Measurements from ENCODE around the gene SAE1.

The SAE1 gene

DNA sequence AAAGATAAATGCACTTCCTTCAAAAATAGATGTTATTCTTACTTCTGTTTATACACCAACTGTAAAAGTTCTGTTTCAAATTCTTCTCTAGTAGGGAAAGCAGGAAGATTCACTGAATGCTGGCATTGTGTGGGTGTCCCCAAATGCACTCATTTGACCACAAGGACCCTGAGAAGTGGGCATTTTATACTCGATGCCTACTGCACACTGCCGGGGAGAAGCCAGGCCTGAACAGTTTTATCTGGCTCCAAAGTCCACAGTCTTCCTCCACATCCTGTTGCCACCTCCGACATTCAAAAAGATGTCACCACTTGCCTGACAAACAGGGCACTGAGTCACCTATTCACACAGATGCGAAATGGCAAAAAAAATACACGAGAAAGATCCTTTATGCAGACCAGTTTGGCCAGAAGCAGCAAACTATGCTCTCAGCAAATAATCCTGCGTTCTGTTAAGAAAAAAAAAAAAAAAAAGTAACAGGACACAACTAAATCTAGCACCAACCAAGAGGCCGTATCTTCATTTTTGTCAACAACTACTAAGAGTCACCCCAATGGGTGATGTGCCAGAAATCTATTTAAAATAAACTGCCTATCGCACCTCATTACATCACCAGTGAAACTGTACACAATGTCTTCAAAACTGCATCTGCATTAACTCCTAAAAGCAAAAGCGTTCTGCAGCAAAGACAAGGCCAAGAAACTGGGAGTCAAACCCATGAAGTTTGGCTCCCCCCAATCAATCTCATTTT is 23.3 kb upstream of the SAE1 start:
- FAIRE-seq: no peak

DNA sequence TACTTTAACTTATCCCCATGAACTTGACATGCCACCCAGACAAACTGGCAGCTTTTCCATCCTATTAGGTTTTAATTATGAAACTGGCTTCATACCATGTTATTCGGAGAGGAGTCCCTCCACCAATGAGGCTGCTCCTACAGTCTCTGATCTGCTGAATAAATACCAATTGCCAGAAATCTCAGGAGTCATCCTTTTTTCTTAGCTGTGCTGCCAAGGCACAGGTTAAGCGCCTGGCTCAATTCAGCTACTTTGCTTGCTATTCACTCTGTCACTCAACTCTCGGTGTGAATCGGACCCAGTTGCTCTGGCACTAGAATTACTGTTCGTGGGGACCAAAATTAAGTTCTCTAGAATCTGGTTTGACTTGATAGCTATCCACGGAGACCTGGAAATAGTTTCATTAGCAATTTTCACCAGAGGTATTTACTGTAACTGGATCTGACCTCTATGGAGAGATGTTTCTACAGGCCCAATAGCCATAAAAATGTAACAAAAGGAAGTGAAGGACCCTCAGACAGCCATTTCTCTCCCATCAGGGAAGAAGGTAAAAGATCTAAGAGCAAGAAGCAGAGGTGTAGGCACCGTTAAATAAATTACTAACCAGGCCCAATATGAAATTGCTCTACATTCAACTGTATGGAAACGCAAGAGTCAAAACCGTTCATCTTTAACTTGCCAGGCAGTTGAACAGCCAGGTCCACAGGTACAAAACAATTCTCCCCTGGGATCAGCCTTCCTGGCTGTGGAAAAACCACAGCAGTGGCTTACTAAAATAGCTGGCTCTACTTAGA is 22.5 kb upstream of the SAE1 start:
- no peak for FAIRE-seq

DNA sequence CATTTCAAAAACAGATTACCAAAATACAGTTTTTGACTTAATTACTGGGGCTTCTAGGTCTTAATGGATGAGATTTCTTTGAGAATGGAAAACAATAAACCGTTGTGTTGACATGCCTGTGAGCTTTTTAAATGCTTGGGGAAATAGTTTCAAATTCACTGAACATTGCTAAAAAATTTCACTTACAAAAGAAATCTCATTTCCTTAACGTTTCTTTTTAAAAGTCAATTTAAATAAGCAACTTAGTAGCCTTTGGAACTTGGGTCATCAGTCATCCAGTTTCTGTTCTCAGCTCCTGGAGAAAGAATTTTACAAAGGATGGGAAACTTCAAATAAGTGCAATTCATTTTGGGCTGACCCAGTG is 21.5 kb upstream of the SAE1 start:
- FAIRE-seq: no peak

DNA sequence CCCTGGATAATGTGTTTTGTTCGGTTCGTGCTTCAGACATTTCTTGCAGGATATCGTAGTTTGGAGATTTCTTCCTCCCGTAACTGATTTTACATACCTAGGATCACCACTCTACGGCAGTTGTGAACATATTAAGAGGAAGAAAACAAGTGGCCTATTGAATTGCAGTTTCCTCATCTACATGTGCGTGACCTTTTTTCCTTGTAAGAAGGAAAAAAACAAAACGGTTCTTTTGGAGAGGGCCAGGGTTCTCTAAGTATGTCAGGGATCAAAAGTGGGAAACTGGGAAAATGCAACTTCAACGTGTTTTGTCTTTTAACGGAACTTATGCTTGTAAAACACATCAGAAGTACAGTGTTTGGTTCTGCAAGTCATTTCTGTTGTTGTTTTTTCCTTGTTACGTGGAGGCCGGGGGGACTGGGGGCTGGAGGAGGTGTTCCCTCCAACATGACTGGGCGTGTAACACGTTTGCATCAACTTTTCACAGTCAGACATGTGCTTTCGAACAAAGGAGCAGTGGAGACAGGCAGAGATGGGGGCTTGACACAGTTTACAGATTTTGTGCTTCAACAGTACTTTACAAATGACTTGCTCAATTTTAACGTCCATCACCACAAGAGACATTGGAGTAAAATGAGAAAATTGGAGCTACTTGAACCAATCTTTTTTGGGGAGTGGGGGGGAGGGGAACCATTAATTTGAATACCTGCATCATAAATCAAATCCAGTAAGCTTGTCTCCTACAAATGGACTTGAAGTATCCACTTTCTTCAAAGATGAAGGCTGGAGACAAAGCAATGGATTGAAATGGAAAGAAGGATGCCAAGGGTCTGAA is 20.9 kb upstream of the SAE1 start:
- FAIRE-seq: no peak

DNA sequence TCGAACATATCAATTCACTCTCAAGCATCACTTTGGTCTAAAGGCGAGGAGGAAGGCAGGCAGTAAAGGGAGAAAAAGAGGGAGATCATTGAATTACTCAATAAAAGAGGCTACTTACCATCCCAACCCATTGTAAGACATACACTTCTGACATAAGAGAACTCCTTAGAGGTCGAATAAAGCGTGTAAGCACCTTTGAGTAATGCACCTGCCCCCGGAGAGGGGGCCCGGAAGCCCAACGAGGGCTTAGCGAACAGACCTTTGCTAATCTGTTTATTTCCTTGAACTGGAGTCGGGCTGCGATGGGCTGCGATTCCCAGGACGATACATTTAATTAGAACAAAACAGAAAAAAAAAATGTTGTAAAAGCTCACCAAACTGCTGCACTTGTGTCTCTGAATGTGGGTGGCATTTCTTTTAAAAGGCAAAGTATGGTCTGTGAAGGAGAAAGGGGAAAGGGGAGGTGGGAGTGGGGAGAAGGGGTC is 20.1 kb upstream of the SAE1 start:
- FAIRE-seq: no peak

DNA sequence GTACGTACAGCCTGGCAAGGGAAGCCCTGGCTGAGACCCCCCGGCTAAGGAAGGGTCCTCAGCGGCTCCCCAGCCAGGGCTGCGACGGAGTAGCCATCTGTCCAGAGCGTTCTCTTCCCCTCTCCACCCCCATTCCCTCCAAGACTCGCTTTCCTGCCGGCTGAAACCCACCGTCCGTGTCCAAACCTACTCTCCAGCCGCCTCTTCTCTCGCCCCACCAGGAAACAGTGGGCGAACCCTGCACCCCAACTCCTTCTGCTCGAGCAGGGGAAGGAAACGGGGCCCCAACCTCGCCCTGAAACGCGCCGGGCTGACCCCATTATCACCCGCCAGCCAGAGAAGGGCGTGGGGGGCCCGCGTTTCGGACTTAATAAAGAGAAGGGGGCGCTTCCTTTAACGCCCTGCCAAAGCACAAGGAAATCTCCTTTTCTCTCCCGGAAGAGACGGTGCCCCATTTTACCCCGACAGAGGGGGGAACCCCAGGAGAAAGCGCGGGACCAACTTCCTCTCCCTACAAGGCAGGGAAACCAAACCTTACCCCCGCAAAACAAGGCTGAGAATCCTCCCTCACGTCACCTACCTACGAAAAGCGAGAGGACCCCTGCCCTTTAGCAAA is 19.5 kb upstream of the SAE1 start:
- no peak for FAIRE-seq

DNA sequence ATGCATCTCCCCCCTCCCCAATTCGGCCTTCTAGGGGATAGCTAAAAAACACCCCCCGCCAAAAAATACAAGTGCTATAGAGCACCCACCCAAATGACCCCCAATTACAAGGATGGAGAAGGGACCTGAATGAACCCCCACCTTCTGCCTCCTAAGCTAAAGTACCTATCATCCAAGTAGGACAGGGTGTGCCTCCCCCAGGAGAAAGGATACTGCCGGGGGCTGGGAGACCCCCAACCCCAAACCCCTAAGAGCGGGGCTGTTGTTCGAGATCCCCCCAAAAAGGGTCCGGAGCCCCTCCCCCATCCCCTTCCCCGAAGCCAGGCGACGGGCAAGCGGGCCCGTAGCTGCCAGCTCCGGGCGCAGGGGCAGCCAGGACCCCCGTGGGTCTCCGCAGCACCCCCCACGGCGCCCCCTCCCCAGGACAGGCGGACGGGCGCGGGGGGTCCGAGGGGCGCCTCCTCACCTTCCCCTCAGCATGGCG is 18.9 kb upstream of the SAE1 start:
- no peak for FAIRE-seq

DNA sequence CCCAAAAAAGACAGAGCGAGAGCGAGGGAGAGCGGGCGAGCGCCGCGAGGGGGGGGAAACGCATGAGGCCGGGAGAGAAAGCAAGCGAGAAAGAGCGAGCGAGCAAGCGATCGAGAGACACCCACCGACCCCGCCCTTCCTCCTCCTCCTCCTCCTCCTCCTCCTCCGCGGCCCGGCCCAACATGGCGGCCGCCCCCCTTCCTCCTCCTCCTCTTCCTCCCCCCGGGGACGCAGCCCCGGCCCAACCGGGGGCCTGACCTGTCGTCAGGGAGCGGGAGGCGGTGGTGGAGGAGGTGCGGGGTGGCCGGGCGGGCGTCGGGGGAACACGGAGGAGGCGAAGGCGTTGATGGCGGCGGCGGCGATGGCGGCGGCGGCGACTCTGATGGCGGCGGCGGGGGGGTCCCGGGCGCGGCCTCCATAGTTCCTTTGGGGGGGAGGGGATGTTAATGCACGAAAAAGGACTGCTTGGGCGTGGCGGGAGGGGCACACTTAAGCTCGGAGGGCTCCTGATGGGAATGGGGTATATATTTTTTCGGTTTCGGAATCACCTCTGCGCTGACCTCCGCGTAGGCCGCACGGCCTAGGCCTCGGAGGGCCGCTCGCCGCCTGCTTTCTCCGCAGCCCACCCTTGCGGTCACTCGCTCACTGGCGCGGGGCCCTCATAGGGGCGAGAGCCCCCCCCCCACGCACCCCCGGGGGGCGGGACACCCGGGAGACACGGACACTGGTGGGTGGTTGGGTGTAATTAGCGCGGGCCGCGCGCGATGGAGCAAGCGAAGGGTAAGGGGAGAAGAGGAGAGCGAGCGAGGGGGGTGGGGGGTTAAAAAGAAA is 18.3 kb upstream of the SAE1 start:
- no peak for FAIRE-seq

DNA sequence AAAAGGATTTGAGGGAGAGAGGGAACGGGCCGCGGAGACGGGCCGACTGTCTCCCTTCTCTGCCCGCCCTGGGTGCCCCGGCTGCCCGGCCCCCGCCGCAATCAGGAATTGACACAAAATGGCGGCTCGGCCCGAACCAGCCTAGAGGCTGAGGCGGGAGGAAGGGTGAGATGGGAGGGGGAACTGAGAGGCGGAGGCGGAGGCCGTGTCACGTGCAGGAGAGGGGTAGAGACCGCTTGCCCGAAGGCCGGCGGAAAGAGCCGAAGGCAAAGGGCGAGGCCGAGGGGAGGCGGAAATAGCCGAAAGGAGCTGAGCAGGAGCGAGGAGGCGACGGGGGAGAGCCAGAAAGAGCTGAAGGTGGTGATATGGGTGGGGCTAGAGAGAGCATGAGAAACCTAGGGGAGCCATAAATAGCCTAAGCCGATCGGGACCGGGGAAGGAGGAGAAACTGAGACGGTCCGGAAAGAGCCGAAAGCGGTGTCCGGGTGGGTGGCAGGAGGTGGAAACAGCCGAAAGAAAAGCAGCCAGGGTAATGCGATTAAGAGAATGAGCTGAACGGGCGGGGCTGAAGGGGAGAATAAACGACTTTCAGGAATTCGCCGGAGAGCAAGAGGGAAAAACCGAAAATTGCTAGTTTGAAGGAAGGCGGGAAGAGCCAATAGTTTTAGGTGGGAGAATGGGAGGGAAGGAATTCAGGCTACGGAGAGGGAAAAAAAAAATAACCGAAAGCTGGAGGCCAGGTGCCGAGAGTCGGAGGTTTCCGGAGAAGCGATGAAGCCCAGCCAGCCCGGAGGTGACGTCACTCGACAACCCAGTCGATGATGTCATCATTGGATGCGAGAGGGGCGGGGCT is 17.4 kb upstream of the SAE1 start, which contains the start of gene ZC3H4:
ZC3H4 (minus strand) TSS at position 780 of the 853 bp plus-strand sequence. CDS start 1,192 bp downstream, outside the sequence.
- peak; percentile 92 for FAIRE-seq

DNA sequence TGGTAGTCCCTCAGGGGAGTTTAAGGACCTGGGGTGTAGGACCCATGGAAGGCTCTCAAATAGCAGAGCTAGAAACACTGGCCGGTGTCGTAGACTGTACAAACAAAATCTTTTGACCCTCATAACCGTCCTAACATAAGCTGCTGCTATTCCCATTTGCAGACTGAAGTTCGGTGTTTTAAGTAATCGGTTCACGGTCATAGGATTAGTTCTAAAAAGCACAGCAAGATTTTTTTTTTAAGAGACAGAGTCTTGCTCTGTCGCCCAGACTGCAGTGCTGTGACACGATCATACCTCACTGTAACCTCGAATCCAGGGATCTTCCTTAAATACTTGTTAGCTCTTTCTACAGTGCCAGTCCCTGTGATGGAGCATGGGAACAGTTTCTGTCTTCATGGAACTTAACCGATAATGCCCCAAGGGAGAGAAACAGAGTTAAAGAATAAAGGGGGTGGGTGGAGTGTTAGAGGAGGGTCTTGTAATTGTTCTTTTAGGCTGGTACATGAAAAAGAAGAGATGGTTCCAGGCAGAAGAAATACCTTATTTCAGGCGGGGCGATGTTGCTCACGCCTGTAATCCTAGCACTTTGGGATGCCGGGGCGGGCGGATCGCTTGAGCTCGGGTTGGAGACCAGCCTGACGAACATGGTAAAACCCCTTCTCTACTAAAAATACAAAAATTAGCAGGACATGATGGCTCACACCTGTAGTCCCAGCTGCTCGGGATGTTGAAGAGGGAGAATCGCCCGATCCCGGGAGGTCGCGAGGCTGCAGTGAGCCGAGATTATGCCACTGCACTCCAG is 16.6 kb upstream of the SAE1 start:
- FAIRE-seq: no peak

DNA sequence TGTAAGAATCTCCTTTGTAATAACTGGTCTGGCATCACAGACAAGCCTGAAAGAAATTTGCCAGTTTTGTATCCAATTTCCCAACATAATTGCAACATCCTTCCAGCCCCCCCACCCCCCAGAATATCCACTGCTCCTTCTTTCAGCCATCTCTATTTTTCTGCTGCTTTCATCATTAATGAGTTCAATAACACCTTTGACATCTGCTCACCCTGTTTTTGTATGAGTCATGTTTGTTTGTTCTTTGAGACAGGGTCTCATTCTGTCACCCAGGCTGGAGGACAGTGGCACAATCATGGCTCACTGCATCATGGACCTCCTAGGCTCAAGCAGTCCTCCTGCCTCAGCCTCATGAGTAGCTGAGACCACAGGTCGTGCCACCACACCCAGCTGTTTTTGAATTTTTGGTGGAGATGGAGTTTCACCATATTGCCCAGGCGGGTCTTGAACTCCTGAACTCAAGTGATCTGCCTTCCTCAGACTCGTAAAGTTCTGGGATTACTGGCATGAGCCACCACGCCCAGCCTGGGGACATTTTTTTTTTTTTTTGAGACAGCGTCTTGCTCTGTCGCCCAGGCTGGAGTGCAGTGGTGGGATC is 10.1 kb upstream of the SAE1 start:
- no peak for FAIRE-seq

DNA sequence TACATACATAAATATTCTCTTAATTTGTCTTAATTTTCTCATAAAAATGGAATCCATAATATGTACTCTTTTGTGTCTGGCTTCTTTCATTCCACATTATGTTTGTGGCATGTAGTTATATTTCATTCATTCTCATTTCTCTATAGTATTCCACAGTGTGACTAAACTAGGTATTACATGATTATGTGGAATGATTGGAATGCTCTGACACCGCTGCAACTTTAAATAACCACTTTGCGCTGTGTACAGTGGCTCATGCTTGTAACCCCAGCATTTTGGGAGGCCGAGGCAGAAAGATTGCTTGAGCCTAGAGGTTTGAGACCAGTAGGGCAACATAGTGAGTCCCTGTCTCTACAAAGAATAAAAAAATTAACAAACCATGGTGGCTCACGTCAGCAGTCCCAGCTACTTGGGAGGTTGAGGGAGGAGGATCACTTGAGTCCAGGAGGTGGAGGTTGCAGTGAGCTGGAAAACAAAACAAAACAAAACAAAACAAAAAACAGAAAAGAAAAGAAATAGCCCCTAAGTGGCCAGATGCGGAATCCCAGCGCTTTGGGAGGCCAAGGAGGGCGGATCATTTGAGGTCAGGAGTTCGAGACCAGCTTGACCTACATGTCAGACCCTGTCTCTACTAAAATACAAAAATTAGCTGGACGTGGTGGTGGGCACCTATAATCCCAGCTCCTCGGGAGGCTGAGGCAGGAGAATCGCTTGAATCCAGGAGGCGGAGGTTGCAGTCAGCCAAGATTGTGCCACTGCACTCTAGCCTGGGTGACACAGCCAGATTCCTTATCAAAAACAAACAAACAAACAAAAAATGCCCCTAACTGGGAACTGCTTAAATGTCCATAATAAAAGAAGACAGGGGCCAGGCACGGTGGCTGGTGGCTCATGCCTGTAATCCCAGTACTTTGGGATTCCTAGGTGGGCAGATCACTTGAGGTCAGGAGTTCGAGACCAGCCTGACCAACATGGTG is 8.0 kb upstream of the SAE1 start:
- FAIRE-seq: no peak

DNA sequence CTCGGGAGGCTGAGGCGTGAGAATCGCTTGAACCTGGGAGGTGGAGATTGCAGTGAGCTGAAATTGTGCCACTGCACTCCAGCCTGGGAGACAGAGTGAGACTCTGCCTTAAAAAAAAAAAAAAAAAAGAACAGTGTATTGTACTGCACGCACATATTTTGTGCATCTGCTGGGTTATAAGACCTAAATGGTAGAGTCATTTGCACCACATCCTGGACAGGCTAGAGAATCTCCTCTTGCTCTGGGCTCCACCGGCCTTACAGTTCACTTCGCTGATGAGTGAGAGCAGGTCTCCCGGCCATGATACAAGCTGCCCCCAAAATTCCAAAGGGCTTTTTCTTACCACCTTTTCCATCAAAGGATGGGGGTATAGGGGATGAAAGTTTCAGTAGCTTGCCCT is 7.2 kb upstream of the SAE1 start:
- FAIRE-seq: no peak

DNA sequence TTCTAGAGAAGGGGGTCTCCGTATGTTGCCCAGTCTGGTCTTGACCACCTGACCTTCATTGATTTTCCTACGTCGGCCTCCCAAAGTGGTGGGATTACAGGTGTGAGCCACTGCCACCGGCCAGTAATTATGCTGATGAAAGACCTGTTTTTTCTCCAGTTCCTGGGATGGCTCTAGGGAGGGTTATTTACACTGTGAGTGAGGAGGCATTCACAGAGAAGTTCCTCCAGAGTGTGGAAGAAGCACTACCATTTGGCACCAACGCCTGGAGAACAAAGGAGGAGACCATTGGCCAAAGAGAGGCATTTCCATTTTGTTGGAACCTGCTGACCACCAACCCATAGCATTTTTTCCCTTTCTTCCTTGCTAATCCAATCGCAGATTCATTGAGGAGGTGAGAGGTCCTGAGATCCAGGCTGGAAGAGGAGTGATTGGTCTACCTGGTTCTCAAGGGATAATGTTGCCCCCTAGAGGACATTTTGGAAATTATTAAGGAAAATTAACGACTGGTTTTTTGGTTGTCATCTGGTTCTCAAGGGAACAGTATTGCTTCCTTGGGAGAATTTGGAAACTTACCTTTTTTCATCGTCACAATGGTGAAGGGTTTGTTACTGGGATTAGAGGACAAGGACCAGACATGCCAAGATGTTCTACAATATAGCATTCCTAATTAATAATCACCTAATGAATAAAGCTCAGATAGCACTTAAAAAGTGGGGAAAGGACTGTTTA is 5.5 kb upstream of the SAE1 start:
- FAIRE-seq: no peak

DNA sequence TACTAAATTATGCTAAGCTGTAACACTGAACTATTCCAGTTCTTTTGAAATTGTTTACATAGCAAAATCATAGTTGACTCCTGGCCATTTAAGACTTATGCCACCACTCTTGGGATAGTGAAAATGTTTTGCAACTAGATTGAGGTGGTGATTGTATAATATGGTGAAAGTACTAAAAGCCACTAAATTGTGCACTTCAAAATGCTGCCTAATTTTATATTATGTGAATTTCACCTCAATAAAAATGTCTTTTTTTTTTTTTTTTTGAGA is 5.0 kb upstream of the SAE1 start:
- no peak for FAIRE-seq

DNA sequence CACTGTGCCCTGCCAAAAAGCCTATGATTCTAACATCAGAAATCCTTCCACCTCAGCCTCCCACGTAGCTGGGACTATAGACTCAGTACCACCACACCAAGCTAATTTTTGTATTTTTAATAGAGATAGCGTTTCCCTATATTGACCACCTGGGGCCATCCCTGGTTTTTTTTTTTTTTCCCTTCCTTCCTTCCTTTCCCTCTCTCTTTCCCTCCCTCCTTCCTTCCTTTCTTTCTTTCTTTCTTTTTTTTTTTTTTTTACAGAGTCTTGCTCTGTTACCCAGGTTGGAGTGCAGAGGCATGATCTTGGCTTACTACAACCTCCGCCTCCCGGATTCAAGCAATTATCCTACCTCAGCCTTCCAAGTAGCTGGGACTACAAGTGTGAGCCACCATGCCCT is 1.1 kb upstream of the SAE1 start:
- FAIRE-seq: no peak

DNA sequence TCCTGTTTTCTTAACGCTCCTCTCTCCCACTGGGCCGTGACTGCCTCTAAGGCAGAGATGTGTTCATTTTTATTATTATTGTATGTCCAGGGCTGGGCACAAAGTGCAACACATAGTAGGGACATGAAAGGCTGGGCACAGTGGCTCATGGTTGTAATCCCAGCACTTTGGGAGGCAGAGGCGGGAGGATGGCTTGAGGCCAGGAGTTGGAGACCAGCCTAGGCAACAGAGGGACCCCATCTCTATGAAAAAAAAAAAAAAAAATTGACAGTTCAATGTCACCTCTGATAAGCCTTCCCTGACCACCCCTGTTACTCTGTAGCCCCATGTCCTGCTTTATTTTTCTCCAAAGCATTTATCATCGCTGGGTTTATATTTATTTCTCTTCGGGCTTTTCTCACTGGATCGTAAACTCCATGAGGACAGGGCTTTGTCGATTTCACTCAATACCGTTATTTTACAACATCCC is 481 bp upstream of the SAE1 start:
- FAIRE-seq: no peak
